ENCODE measurements around the gene INSM1.

Gene INSM1

GRCh38 chr20:20362774-20363433 lies 5.0 kb upstream of the INSM1 start:
- FAIRE-seq, result no peak
- no peak for DNase-seq (ENCODE audit: low spot score)

DNA sequence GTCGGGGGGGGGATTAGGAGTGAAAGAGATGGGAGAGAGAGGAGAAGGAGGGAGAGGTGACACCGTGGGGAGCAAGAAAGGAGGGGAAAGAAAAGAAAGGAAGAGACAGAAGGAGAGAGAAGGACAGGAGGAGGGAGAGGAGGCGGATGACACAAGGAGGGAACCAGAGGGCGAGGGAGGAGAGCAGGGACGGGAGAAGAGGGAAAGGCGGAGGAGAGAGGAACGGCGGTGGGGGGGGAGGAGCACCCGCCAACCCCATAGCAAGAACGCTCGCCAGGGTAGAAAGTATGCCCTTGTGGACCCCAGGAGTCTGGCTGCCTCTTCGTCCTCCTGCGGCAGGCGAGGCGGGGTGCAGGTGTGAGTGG lies 4.5 kb upstream of the INSM1 start:
- FAIRE-seq, result no peak
- DNase-seq (ENCODE audit: low spot score), result no peak

DNA sequence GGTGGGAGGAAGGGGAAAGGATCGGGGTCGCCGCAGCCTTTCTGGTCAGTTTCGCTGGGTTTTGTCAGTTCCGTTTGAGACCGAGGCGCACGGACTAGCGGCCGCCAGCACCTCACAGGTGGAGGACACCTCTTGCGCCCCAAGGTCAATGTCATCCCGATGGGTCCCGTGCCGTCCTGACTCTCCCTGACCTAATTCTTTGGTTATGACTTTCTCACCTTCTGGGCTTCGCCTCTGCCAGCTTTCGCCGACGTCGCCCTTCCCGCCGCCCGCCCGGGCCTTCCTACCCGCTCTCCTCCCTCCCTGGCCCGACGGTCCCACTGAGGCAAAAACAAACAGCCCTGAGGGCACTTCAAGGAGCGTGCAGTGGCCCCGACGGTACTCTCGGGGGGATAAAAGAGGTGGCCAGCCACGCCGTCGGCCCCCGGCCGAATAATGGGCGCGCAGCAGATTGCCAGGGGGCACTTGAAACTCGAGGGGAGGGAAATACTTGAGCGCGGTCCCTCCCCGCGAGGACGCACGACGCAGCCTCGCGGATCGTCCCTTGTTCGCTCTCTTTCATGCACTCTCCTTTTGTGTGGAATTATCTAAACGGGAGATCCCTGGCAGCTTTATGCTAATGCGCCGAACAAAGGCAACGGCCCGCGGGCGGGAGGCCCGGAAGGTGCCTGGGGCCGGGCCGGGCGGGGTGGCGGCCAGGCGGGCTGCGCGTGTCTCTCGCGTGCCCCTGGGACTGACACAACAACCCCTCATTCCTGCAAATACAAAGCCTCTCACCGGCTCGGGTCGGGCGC lies 3.9 kb upstream of the INSM1 start:
- DNase-seq (ENCODE audit: low spot score) (no peak), FAIRE-seq (no peak)

GRCh38 chr20:20364593-20365479 lies 3.1 kb upstream of the INSM1 start:
- no peak for FAIRE-seq
- no peak for DNase-seq (ENCODE audit: low spot score)

DNA sequence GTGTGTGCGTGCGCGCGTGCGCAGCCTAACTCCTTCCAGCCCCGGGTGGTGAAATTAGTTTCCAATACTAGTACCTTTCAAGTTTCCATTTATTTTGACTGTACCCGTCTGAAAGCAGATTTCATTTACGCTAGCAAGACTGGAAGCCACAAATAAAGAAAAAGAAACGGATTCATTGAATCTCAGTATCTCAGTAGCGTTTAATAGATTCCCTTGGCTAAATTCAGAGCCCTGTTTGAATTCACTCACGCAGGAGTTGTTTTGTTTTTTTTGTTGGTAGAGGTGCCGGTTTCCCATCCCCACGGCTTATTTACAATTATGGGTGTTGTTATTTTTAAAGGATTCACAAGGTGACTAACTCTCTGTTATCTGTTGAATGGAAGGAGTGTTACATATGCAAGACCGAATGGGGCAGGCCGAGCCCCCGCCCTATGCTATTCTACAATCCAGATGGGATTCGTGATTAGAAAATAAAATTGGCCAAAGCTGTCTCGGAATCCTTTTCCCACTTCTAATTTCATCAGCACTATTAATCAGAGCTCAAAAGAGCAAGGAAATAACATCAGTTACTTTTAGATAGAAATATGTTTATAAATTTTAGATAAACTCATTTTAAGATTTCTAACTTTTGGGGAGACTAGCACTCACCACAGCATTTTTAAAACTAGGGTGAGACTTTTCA lies 2.3 kb upstream of the INSM1 start:
- no peak for DNase-seq (ENCODE audit: low spot score)
- FAIRE-seq, result no peak

DNA sequence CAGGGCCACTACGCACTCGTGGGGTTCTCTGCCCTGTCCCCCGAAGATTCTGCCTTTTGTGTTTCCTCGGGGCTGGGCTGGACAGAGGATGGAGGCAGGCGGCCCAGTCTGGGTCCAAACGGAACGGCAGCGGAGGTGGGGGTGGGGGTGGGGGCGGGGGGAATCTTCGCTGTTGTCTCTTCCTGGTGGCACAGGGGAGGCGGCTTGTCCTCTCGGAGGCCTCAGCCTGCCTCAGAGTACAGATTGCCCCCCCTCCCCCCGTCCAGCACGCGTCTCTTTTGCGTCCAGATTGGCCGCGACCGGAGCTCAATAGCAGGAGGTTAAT lies 1.4 kb upstream of the INSM1 start:
- no peak for FAIRE-seq
- no peak for DNase-seq (ENCODE audit: low spot score)

DNA sequence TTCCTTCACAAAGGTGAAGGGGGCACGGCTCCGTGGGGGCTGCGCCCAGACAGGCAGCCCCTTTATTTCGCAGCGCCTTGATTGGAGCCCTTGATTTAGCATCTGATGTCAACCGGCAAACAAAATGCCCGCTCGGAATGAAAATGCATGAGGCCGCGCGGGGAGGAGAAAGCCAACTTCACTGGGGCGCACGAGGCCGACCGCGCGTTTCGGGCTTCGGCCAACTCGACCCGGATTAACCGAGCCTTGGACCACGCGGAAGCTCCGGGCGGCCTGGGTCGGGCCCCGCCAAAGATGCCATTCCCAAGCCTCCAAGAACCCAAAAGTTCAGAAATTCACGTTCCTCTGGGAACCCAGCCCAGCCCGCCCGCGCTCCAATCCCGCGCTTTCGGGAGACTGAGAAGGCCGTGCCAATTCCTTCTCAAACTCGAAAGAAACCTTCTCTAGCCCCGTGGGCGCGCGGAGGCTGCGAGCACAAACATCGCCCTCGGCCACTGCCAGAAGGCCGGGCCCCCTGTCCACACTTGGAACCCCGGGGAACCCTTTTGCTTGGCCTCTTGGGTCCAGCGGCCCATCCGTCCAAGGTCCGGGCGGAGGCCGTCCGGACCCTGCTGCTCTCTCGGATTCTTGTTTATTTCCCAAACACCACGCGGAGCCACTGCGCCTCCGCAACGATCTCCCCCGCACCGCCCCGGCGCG lies 879 bp upstream of the INSM1 start:
- FAIRE-seq (no peak), DNase-seq (ENCODE audit: low spot score) (no peak)

GRCh38 chr20:20368418-20369249 lies 730 bp downstream of the INSM1 start:
- DNase-seq (ENCODE audit: low spot score), result no peak
- no peak for FAIRE-seq

DNA sequence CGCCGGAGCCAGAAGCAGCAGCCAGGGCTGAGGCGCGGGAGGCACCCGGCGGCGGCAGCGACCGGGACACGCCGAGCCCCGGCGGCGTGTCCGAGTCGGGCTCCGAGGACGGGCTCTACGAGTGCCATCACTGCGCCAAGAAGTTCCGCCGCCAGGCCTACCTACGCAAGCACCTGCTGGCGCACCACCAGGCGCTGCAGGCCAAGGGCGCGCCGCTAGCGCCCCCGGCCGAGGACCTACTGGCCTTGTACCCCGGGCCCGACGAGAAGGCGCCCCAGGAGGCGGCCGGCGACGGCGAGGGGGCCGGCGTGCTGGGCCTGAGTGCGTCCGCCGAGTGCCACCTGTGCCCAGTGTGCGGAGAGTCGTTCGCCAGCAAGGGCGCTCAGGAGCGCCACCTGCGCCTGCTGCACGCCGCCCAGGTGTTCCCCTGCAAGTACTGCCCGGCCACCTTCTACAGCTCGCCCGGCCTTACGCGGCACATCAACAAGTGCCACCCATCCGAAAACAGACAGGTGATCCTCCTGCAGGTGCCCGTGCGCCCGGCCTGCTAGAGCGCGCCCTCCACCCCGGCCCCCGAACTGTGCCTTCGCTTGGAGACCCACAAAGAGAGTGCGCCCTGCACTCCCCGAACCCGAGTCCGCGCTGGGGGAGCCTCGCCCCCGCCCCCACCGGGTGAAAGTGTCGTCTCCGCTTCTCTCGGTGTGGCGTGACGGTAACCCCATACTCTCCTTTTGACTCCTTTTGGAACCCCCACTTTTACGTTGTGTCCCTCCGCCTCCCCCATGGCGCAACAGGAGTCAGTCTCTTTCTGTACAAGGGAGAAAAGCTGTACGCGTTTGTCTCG lies 1.6 kb downstream of the INSM1 start:
- DNase-seq (ENCODE audit: low spot score) (no peak), FAIRE-seq (no peak)

- no peak for DNase-seq (ENCODE audit: low spot score)
Observed at GRCh38 chr20:20370094-20370575, 2.2 kb downstream of the INSM1 start.

DNA sequence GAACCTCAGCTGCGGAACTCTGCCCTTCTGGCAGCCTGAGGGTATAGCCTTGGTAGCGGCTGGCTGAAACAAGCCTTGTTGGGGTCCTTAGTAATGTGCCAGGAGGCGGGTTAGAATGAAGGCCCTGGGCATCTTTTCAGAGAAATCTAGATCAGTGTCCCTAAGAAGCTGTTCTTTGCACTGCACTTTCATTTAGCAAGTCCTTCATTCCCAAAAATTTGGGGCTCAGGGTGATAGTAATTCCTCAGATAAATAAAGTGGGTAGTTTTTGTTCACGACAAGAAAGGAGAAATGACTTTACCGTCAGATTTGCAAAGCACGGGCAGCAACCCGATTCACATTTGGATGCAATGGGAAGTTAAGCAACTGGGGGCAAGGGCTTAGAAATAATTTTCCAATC lies 3.2 kb downstream of the INSM1 start:
- DNase-seq (ENCODE audit: low spot score), result no peak
- no peak for FAIRE-seq

More at GRCh38 chr20:20370094-20370575, 2.2 kb downstream of the INSM1 start:
- FAIRE-seq, result no peak

- FAIRE-seq (no peak), DNase-seq (ENCODE audit: low spot score) (no peak)
Observed at GRCh38 chr20:20371681-20372080, 3.8 kb downstream of the INSM1 start.

- DNase-seq (ENCODE audit: low spot score) (peak; percentile 30), FAIRE-seq (no peak)
Observed at GRCh38 chr20:20373091-20373571, 5.2 kb downstream of the INSM1 start.

GRCh38 chr20:20375862-20376261 lies 8.0 kb downstream of the INSM1 start:
- no peak for FAIRE-seq
- DNase-seq (ENCODE audit: low spot score), result no peak

DNA sequence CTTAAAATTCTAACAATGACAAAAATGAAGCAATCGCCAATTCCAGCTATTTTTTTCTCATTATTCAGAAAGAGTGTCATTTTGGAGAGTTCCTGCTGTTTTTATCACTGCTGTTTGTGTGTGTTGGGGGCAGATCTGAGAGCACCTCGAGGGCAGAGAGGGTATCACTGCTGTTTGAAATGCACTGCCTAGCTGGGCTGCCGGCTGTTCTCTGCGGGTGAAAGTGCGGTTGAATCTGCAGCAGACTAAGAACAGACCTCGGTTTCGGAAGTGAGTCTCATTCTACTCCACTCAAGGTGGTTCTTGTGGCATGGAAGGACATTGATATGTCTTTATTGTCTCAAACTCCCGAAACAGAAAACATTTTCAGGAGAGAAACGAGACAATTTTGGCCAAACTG lies 18.3 kb downstream of the INSM1 start:
- FAIRE-seq (no peak), DNase-seq (ENCODE audit: low spot score) (no peak)

GRCh38 chr20:20390393-20390792 lies 22.5 kb downstream of the INSM1 start:
- DNase-seq (ENCODE audit: low spot score) (no peak), FAIRE-seq (no peak)

GRCh38 chr20:20391115-20391514 lies 23.2 kb downstream of the INSM1 start:
- DNase-seq (ENCODE audit: low spot score) (no peak), FAIRE-seq (no peak)

GRCh38 chr20:20391766-20392165 lies 23.9 kb downstream of the INSM1 start:
- DNase-seq (ENCODE audit: low spot score), result no peak
- no peak for FAIRE-seq

All from urothelium cell line (cell line).